H9 (cell line): ENCODE results near the gene WWC1. TPM values are rescaled to one million over a fixed set of nuclear protein-coding genes. Genes with fewer than 3 reads are reported as not detected.

ENCODE experiments used
- DNase-seq: peaks from one replicate; pipeline ENCODE4 v3.0.0-alpha.2; 2017
- H2AFZ ChIP-seq: one replicate; pipeline ENCODE4 v1.6.1; 2013; ENCODE audit warnings: mild to moderate bottlenecking, low read length, control low read depth, moderate library complexity
- H2AK5ac ChIP-seq: 2 replicates; pipeline ENCODE4 v1.6.1; 2013; ENCODE audit warnings: low read length, control low read depth, mixed read lengths; ENCODE audit not compliant: insufficient read length
- H2BK120ac ChIP-seq: one replicate; pipeline ENCODE4 v1.6.1; 2013; ENCODE audit warnings: low read depth, mild to moderate bottlenecking, low read length, control low read depth, inconsistent platforms; ENCODE audit not compliant: poor library complexity, severe bottlenecking
- H2BK12ac ChIP-seq: 2 replicates; pipeline ENCODE4 v1.6.1; 2013; ENCODE audit warnings: low read length, control low read depth, mixed read lengths, low read depth; ENCODE audit not compliant: insufficient read length
- H2BK15ac ChIP-seq: 2 replicates; pipeline ENCODE4 v1.6.1; 2013; ENCODE audit warnings: low read depth, low read length, control low read depth
- H2BK20ac ChIP-seq: one replicate; pipeline ENCODE4 v1.6.1; 2013; ENCODE audit warnings: low read depth, mild to moderate bottlenecking, low read length, control low read depth, inconsistent platforms; ENCODE audit not compliant: poor library complexity, severe bottlenecking
- H2BK5ac ChIP-seq: 2 replicates; pipeline ENCODE4 v1.6.1; 2013; ENCODE audit warnings: low read length, control low read depth, mixed read lengths; ENCODE audit not compliant: insufficient read length
- H3K14ac ChIP-seq: 2 replicates; pipeline ENCODE4 v1.6.1; 2013; ENCODE audit warnings: low read length, control low read depth; ENCODE audit not compliant: insufficient read depth
- H3K18ac ChIP-seq: 2 replicates; pipeline ENCODE4 v1.6.1; 2013; ENCODE audit warnings: low read depth, mild to moderate bottlenecking, mixed read lengths, low read length, control low read depth; ENCODE audit not compliant: insufficient read length
- H3K23ac ChIP-seq: 2 replicates; pipeline ENCODE4 v1.6.1; 2013; ENCODE audit warnings: low read length, control low read depth, mixed read lengths, low read depth; ENCODE audit not compliant: insufficient read length
- H3K23me2 ChIP-seq: 2 replicates; pipeline ENCODE4 v1.6.1; 2013; ENCODE audit warnings: low read depth, mild to moderate bottlenecking, mixed read lengths, low read length, control low read depth; ENCODE audit not compliant: insufficient read length, poor library complexity, severe bottlenecking
- H3K27ac ChIP-seq: 2 replicates; pipeline ENCODE4 v1.5.1; 2013; ENCODE audit warnings: low read length, control low read depth, mixed read lengths, low read depth; ENCODE audit not compliant: insufficient read length
- H3K27me3 ChIP-seq: 2 replicates; pipeline ENCODE4 v1.6.1; 2013; ENCODE audit warnings: low read length, control low read depth, inconsistent platforms; ENCODE audit not compliant: insufficient read depth
- H3K4ac ChIP-seq: 2 replicates; pipeline ENCODE4 v1.6.1; 2013; ENCODE audit warnings: low read depth, mild to moderate bottlenecking, control low read depth, inconsistent platforms, low read length, moderate library complexity
- H3K4me1 ChIP-seq: 2 replicates; pipeline ENCODE4 v1.6.1; 2013; ENCODE audit warnings: low read length, control low read depth, inconsistent platforms; ENCODE audit not compliant: insufficient read depth
- H3K4me2 ChIP-seq: 2 replicates; pipeline ENCODE4 v1.6.1; 2013; ENCODE audit warnings: low read length, control low read depth, mixed read lengths; ENCODE audit not compliant: insufficient read length, insufficient read depth
- H3K56ac ChIP-seq: 2 replicates; pipeline ENCODE4 v1.6.1; 2013; ENCODE audit warnings: low read depth, mild to moderate bottlenecking, mixed read lengths, low read length, control low read depth; ENCODE audit not compliant: insufficient read length
- H3K79me1 ChIP-seq: 2 replicates; pipeline ENCODE4 v1.6.1; 2013; ENCODE audit warnings: low read depth, mild to moderate bottlenecking, moderate library complexity, low read length, control low read depth, inconsistent platforms; ENCODE audit not compliant: insufficient read depth, poor library complexity, severe bottlenecking
- H3K79me2 ChIP-seq: 2 replicates; pipeline ENCODE4 v1.6.1; 2013; ENCODE audit warnings: low read length, control low read depth, inconsistent platforms; ENCODE audit not compliant: insufficient read depth
- H3K9ac ChIP-seq: 2 replicates; pipeline ENCODE4 v1.6.1; 2013; ENCODE audit warnings: low read length, control low read depth, mixed read lengths; ENCODE audit not compliant: insufficient read length; ENCODE audit errors: extremely low read depth
- H3K9me3 ChIP-seq: one replicate; pipeline ENCODE4 v1.6.1; 2013; ENCODE audit warnings: low read depth, low read length, inconsistent platforms; ENCODE audit not compliant: control insufficient read depth
- H3T11ph ChIP-seq: one replicate; pipeline ENCODE4 v1.6.1; 2013; ENCODE audit warnings: mild to moderate bottlenecking, low read length, control low read depth, inconsistent platforms
- H4K20me1 ChIP-seq: one replicate; pipeline ENCODE4 v1.6.1; 2013; ENCODE audit not compliant: control insufficient read depth, insufficient read length, insufficient read depth
- H4K5ac ChIP-seq: 2 replicates; pipeline ENCODE4 v1.6.1; 2013; ENCODE audit warnings: low read depth, mild to moderate bottlenecking, mixed read lengths, low read length, control low read depth; ENCODE audit not compliant: insufficient read length
- H4K8ac ChIP-seq: replicated peaks from 2 replicates; pipeline ENCODE4 v1.6.1; 2013; ENCODE audit warnings: low read length, control low read depth, mixed read lengths, low read depth; ENCODE audit not compliant: insufficient read length
- H4K91ac ChIP-seq: 2 replicates; pipeline ENCODE4 v1.6.1; 2013; ENCODE audit warnings: low read depth, mild to moderate bottlenecking, moderate library complexity, mixed read lengths, low read length, control low read depth; ENCODE audit not compliant: insufficient read length
- H3K27ac Mint-ChIP-seq, 3 experiments: 2 replicates in 2 of 3; 3 replicates in 1 of 3; pipeline ENCODE4 v1.8.0; 2020 to 2021; ENCODE audit warnings: mixed read lengths in 3 of 3, mild to moderate bottlenecking in 1 of 3, moderate library complexity in 1 of 3
- H3K27me3 Mint-ChIP-seq: 2 replicates; pipeline ENCODE4 v1.8.0; 2021; ENCODE audit warnings: low read depth, mild to moderate bottlenecking, moderate library complexity, mixed read lengths
- H3K36me3 Mint-ChIP-seq, 3 experiments: 2 replicates in 2 of 3; 3 replicates in 1 of 3; pipeline ENCODE4 v1.8.0; 2020 to 2021; ENCODE audit warnings: low read depth in 3 of 3, mixed read lengths in 3 of 3; ENCODE audit not compliant: insufficient read depth in 1 of 3
- H3K4me1 Mint-ChIP-seq, 2 experiments: 2 replicates each; pipeline ENCODE4 v1.8.0; 2020; ENCODE audit warnings: mixed read lengths in 2 of 2
- H3K4me3 Mint-ChIP-seq, 2 experiments: 2 replicates in 1 of 2; 3 replicates in 1 of 2; pipeline ENCODE4 v1.8.0; 2020 to 2021; ENCODE audit warnings: mild to moderate bottlenecking in 2 of 2, mixed read lengths in 2 of 2, moderate library complexity in 1 of 2
- H3K9me3 Mint-ChIP-seq, 2 experiments: 2 replicates in 1 of 2; 3 replicates in 1 of 2; pipeline ENCODE4 v1.8.0; 2020; ENCODE audit warnings: mild to moderate bottlenecking in 2 of 2, mixed read lengths in 2 of 2, moderate library complexity in 1 of 2
- CTCF ChIP-seq: fragments of 200-600 bp; sonication (generic); conservative IDR thresholded peaks from 3 replicates; pipeline ENCODE4 v1.8.0; 2021; ENCODE audit warnings: antibody characterized with exemption, mild to moderate bottlenecking
- WGBS: extraction: QIAGEN DNeasy Blood & Tissue Kit; methylation state at CpG from one replicate; pipeline ENCODE4 v1.1.7; 2013; ENCODE audit warnings: missing lambda C conversion rate, low lambda C conversion rate, mixed read lengths; ENCODE audit not compliant: insufficient read length; ENCODE audit errors: extremely low coverage; 5-methylcytosine and 5-hydroxymethylcytosine counted together
- total RNA-seq: library from RNA; stranded (reverse); gene quantifications from 2 replicates; pipeline ENCODE4 v1.2.1, GENCODE V29; 2021

The WWC1 gene
- total RNA-seq, 1 experiment from 2014 or later: 28.2 TPM

DNA sequence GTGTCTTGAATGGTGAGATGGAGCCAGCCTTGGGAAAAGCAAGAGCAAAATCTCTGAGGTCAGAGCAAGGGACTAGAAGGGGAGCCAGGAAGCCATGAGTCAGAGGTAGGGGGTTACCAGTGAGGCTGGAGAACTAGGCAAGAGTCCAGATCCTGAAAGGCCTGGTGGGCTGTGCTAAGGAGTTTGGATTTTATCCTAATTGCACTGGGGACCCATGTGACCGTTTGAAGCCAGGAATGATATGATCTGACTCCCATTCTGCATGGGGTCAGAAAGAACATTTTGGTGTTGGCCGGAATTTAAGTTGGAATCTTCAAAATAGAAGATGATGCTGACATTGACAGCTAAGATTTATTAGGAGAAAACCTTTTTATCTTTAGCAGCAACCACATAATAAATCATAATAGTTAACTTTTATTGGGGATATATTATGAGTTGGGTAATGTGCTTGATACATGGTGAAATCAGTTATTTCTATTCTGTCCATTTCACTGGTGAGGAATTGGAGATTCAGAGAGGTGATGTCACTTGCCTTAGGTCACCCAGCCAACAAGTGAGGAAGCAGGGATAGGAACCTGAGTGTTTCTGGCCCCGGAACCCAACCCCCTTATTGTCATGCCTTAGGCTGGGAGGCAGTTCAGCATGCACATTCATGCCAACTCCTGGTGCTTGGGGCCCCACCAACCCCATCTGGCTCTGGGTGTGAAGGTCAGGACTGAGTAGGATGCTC, 133.3 kb downstream of the WWC1 start:
- no peak overlapping the region for H3K27ac ChIP-seq
- no peak overlapping the region for H2BK120ac ChIP-seq
- no peak overlapping the region for H2AK5ac ChIP-seq
- no peak overlapping the region for H2BK12ac ChIP-seq
- no peaks in the 10 kb centered on the region for H3K79me1 ChIP-seq
- no peak overlapping the region for H3K4me3 Mint-ChIP-seq
- 0 out of 7 replicates have a peak overlapping the region, but pooled peaks of 1 of the 3 experiments have one; percentile 49 for H3K27ac Mint-ChIP-seq
- no peak overlapping the region for H3K23ac ChIP-seq
- H2BK20ac ChIP-seq: no peak overlapping the region
- no peak overlapping the region for H3K4ac ChIP-seq
- no peak overlapping the region for H3K56ac ChIP-seq
- no peak overlapping the region for H3K18ac ChIP-seq
- H3K27me3 ChIP-seq: no peaks in the 10 kb centered on the region
- no peak overlapping the region for H3K9ac ChIP-seq
- no peak overlapping the region for H3K4me2 ChIP-seq
- no peak overlapping the region for H3T11ph ChIP-seq
- no peaks in the 10 kb centered on the region for H3K9me3 Mint-ChIP-seq
- no peak overlapping the region for H4K5ac ChIP-seq
- H3K36me3 Mint-ChIP-seq: peaks cover 4 to 31% (median 14%) of the 10 kb centered on the region in 3 experiments
- no peaks in the 10 kb centered on the region for H3K23me2 ChIP-seq
- H4K91ac ChIP-seq: no peak overlapping the region
- no peak overlapping the region for H2BK15ac ChIP-seq
- no peaks in the 10 kb centered on the region for H3K4me1 Mint-ChIP-seq
- no peaks in the 10 kb centered on the region for H3K4me1 ChIP-seq
- WGBS: no CpG with 5 or more reads among the region's 3 CpGs
- no peaks in the 10 kb centered on the region for H4K20me1 ChIP-seq
- no peak overlapping the region for H4K8ac ChIP-seq
- DNase-seq: no peak
- H3K9me3 ChIP-seq: no peaks in the 10 kb centered on the region
- H2AFZ ChIP-seq: no peak overlapping the region
- H3K27me3 Mint-ChIP-seq: no peaks in the 10 kb centered on the region
- TF ChIP-seq CTCF: no peak
- no peaks in the 10 kb centered on the region for H3K79me2 ChIP-seq
- no peak overlapping the region for H3K14ac ChIP-seq
- H2BK5ac ChIP-seq: no peak overlapping the region
